Gastrocnemius medialis (tissue), 4 donors: Measurements from ENCODE around the gene PPP1R12A. TPM values are rescaled to one million over a fixed set of nuclear protein-coding genes. Genes with fewer than 3 reads are reported as not detected.

Source experiments
- ATAC-seq, 2 donors: fragments of 150-250 bp; one replicate each; pipeline ENCODE4 v1.9.1; 2016
- DNase-seq, 2 donors: peaks; one replicate each; pipeline ENCODE4 v3.0.0-alpha.2; 2019
- H3K27ac ChIP-seq, 4 donors: fragments of 200-600 bp; sonication (generic); 1 replicate in 1 of 4; 2 replicates in 3 of 4; pipeline ENCODE4 v1.5.1; 2016 to 2018; ENCODE audit warnings: mild to moderate bottlenecking in 2 of 4, moderate library complexity in 1 of 4
- H3K27me3 ChIP-seq, 3 donors: fragments of 200-600 bp; sonication (generic) in 2 of 3; 1 replicate in 1 of 3; 2 replicates in 2 of 3; pipeline versions ENCODE4 v1.5.1 to v1.6.0; 2016 to 2019; ENCODE audit warnings: mild to moderate bottlenecking in 1 of 3, moderate library complexity in 1 of 3
- H3K36me3 ChIP-seq, 2 donors: fragments of 200-600 bp; sonication (generic) in 1 of 2; one replicate each; pipeline ENCODE4 v1.5.1; 2017 to 2018
- H3K4me1 ChIP-seq, 2 donors: fragments of 200-600 bp; sonication (generic) in 1 of 2; one replicate each; pipeline ENCODE4 v1.5.1; 2016 to 2017; ENCODE audit warnings: mild to moderate bottlenecking in 2 of 2
- H3K4me3 ChIP-seq, 4 donors: fragments of 200-600 bp; sonication (generic) in 3 of 4; 1 replicate in 1 of 4; 2 replicates in 3 of 4; pipeline ENCODE4 v1.5.1; 2016 to 2019; ENCODE audit warnings: mild to moderate bottlenecking in 2 of 4
- H3K9me3 ChIP-seq, 3 donors: fragments of 200-600 bp; sonication (generic) in 2 of 3; 1 replicate in 1 of 3; 2 replicates in 2 of 3; pipeline ENCODE4 v1.5.1; 2016 to 2019
- POLR2A ChIP-seq, 2 donors: fragments of 450-650 bp; IDR thresholded peaks; one replicate each; pipeline ENCODE4 v1.6.1; 2017; ENCODE audit warnings: antibody characterized with exemption in 2 of 2, mild to moderate bottlenecking in 2 of 2, moderate library complexity in 2 of 2
- in situ Hi-C, 4 donors: fragments of 200-750 bp; cut with MboI; loops; one replicate each; pipeline versions ENCODE4 v1.15.0 to v1.8.0; 2017; ENCODE audit warnings: low sequenced_read_pairs in 4 of 4
- intact Hi-C: fragments of 100-400 bp; cut with DNase I; formaldehyde crosslinking; loops from one replicate; pipeline ENCODE4 v1.15.1; 2023; ENCODE audit warnings: low total_unique reads
- total RNA-seq, 4 donors: library from RNA; depleted of rRNA; stranded (reverse); fragments of >200 nt; gene quantifications; one replicate each; pipeline versions ENCODE4 v1.1.0 to v1.2.3, GENCODE V29; 2016
- TF ChIP-seq, protein P1 (sequence below), 5 experiments: fragments of 450-650 bp in 3 of 5; fragments of 200-600 bp in 2 of 5; sonication (generic) in 2 of 5; IDR thresholded peaks in 4 of 5; conservative IDR thresholded peaks in 1 of 5; 1 replicate in 4 of 5; 2 replicates in 1 of 5; pipeline ENCODE4 v1.5.1; 2016 to 2019; ENCODE audit warnings: antibody characterized with exemption in 5 of 5, mild to moderate bottlenecking in 3 of 5, moderate library complexity in 3 of 5

PPP1R12A gene
- total RNA-seq, 4 donors from 2014 or later = 38.0 to 65.7 (median 47.2) TPM

DNA sequence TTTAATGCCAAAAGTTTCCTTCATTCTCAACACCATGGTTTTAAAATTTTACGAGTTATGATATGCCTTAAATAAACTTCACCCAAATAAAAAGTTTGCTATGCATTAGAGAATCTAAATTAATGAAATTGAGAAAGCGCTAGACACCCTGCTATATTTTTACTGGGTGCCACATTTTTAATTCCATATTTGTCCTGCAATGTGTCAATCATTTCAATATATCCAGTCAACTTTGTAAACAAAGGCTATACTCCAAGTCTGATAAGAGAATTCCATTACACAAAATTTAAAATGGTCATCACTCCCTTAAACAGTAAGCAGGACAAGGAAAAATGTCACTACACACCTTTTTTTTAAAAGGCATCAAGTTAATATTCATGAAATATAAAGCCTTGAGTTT is 1.9 kb downstream of the PPP1R12A start:
- in situ Hi-C loops = no loop called here

DNA sequence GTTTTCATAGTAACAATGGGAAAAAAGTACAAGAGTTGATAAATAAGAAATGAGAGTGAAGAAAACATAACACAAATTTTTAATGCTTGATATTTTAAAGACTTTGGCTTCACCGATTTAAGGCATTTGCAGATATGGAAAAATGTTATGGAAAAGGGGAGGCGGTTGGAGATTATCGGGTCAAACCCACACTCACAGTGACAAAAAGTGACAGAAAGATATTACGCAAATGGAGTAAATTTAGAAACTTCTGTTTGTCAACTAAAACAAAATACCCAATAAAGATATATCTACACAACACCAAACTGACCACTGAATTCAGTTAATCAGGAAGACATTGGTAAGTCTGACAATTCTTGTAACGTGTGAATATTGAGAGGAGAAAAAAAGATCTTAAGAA is 2.5 kb downstream of the PPP1R12A start:
- TF ChIP-seq POLR2A (IDR thresholded peaks at IDR 0.05) = no peak
- TF ChIP-seq, protein P1, sequence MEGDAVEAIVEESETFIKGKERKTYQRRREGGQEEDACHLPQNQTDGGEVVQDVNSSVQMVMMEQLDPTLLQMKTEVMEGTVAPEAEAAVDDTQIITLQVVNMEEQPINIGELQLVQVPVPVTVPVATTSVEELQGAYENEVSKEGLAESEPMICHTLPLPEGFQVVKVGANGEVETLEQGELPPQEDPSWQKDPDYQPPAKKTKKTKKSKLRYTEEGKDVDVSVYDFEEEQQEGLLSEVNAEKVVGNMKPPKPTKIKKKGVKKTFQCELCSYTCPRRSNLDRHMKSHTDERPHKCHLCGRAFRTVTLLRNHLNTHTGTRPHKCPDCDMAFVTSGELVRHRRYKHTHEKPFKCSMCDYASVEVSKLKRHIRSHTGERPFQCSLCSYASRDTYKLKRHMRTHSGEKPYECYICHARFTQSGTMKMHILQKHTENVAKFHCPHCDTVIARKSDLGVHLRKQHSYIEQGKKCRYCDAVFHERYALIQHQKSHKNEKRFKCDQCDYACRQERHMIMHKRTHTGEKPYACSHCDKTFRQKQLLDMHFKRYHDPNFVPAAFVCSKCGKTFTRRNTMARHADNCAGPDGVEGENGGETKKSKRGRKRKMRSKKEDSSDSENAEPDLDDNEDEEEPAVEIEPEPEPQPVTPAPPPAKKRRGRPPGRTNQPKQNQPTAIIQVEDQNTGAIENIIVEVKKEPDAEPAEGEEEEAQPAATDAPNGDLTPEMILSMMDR (IDR thresholded peaks at IDR 0.05 in 4 of 5, conservative IDR thresholded peaks at IDR 0.05 in 1 of 5) = no peak
- no peaks in the 10 kb centered on the region for H3K27me3 ChIP-seq
- no peak for DNase-seq
- intact Hi-C loops (loop anchor here (10.0 kb wide), 1 partner anchor 1152 kb away; no protein-coding TSS in a partner anchor), in situ Hi-C loops (no loop called here)
- peaks cover 38 to 48% of the 10 kb centered on the region in 2 donors for H3K4me1 ChIP-seq
- H3K9me3 ChIP-seq = no peaks in the 10 kb centered on the region
- no peaks in the 10 kb centered on the region for H3K36me3 ChIP-seq
- no peak for ATAC-seq
- H3K4me3 ChIP-seq = peak overlapping the region in 3 of 4 donors; percentile 10 to 93 (median 90)
- H3K27ac ChIP-seq = peak overlapping the region in 3 of 4 donors; percentile 89 to 95 (median 95)

More for the DNA sequence above, 1.9 kb downstream of the PPP1R12A start:
- Histone ChIP-seq H3K4me1 (peaks cover 34 to 43% of the 10 kb centered on the region in 2 donors), H3K9me3 (no peaks in the 10 kb centered on the region), H3K4me3 (peak overlapping the region; percentile 78 to 95 (median 92)), H3K27me3 (no peaks in the 10 kb centered on the region), H3K36me3 (no peaks in the 10 kb centered on the region), H3K27ac (peak overlapping the region; percentile 89 to 95 (median 92))
- ATAC-seq (no peak), DNase-seq (no peak)
- no peak for TF ChIP-seq POLR2A (IDR thresholded peaks at IDR 0.05)
- TF ChIP-seq, protein P1 (IDR thresholded peaks at IDR 0.05 in 4 of 5, conservative IDR thresholded peaks at IDR 0.05 in 1 of 5) = no peak
- intact Hi-C loops = loop anchor here (10.0 kb wide), 1 partner anchor 1152 kb away; no protein-coding TSS in a partner anchor

DNA sequence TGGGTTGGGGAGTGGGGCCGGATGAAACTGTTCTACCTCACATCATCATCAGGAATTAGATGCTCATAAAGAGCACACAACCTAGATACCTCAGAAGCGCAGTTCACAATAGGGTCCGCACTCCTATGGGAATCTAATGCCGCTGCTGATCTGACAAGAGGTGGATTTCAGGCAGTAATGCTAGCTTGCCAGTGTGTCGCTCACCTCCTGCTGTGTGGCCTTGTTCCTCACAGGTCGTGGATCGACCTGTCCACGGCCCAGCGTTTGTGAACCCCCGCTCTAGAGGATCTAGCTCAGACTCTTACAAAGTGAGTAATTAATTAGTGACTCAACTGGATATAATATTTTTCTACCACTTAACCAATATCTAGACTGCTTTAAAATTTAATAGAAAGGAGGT is 5.8 kb downstream of the PPP1R12A start:
- DNase-seq = no peak
- Histone ChIP-seq H3K4me3 (no peak overlapping the region), H3K9me3 (no peaks in the 10 kb centered on the region), H3K36me3 (no peaks in the 10 kb centered on the region), H3K27ac (no peak overlapping the region), H3K27me3 (no peaks in the 10 kb centered on the region), H3K4me1 (peaks cover 29 to 39% of the 10 kb centered on the region in 2 donors)
- ATAC-seq = no peak
- in situ Hi-C loops (no loop called here), intact Hi-C loops (no loop called here)
- TF ChIP-seq, protein P1 (IDR thresholded peaks at IDR 0.05 in 4 of 5, conservative IDR thresholded peaks at IDR 0.05 in 1 of 5) = no peak
- no peak for TF ChIP-seq POLR2A (IDR thresholded peaks at IDR 0.05)

DNA sequence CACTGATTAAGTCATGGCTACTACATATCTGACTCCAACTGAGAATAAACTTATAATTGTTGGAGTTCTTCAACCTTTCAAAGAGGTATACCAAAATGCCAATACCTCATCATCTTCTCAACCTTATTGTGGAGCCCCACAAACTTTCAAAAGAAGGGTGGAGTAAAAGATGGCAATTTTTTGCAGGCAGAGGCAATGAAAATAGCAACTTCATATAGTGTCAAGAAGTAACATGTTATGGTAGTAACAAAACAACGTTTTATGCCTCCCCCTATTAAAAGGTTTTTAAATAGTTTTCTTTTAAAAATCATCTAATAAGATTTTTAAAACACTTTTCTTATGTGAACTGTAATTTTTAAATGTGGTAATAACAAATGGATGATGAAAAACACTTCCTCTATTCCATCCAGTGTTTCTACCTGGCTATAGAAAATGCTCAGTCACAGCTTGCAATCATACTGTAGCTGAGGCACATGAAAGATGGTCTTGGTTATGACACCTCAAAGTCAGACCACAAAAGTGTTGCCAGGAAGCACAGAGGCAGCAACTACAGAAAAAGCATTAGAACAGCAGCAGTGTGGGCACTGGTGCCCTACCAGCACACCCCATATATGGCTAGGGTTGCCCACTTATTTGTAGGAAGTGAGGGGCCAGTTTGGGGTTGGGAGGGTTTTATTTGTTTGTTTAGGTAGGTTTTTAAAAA is 7.0 kb downstream of the PPP1R12A start:
- intact Hi-C loops = loop anchor here (1.0 kb wide), 1 partner anchor 52 kb away; no protein-coding TSS in a partner anchor
- DNase-seq = no peak
- Histone ChIP-seq H3K4me1 (peaks cover 23 to 34% of the 10 kb centered on the region in 2 donors), H3K27me3 (no peaks in the 10 kb centered on the region), H3K9me3 (no peaks in the 10 kb centered on the region), H3K27ac (no peak overlapping the region), H3K4me3 (no peak overlapping the region), H3K36me3 (no peaks in the 10 kb centered on the region)
- no peak for TF ChIP-seq POLR2A (IDR thresholded peaks at IDR 0.05)
- TF ChIP-seq, protein P1 (IDR thresholded peaks at IDR 0.05 in 4 of 5, conservative IDR thresholded peaks at IDR 0.05 in 1 of 5) = no peak
- in situ Hi-C loops = no loop called here
- no peak for ATAC-seq
